Measurements from ENCODE around the gene EMC10.

EMC10 gene

DNA sequence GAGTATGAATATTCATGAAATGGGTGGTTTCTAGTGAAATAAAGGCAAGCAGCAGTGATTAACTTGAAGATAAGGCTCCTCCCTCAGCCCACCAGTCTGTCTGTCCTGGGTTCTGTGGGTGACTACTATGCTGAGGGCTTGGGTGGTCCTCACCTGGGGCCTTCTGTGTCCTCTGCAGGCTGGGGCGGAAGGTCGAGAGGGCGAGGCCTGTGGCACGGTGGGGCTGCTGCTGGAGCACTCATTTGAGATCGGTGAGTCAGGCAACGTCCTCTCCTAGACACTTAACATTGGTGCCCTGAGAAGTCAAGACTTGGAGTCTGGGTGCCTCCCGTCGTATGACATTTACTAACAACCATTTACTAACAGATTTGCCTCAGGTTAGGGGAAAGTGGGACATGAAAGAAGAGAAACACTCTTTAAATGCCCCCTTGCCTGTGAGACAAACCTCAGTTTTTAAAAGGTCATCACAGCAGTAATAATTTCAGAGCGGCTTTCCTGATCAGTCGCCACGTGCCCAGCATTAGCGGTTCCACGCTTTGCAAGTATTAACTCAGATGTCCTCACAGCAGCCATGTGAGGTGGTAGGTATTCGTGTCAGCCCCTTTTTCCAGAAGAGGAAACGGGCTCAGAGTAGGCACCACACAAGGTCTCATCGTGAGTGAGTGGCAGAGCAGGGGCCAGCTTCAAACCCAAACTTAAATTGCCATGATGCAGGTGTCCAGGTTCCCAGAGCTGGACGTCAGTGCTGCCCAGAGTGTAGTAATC lies 1.6 kb downstream of the EMC10 start:
- DNase-seq (ENCODE audit: low read depth in 4 of 4, low spot score in 1 of 4): no peak

DNA sequence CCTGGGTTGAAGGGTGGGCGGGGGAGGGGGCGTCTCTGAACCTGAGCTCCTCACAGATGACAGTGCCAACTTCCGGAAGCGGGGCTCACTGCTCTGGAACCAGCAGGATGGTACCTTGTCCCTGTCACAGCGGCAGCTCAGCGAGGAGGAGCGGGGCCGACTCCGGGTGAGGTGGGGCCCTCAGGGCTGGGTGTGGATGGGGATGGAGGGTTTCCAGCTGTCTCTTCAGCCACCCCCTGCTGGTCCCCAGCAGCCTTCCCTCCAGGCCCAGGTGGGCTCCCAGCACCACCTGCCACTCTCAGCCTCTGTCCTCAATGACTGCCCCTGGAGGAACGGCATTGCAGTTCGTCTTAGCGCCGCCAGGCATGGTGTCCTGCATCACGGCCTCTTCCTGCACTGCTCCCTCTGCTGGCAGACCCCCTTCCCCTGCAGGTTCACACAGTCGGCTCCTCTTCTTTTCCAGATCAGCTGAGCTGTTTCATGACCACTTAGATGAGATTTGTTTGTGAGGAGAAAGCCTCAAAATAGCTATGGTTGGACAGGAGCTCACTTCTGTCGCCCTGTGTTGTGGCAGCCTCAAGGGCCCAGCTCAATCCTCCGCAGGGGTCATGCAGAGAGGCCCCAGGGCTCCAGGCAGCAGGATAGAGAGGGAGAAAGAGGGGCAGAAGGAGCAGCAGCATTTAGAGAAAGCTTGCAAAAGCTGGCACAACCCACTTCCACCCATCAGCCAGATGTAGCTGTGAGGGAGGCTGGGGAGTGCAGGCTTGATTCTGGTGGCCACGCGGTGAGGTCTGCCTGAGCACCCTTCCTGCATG lies 2.8 kb downstream of the EMC10 start:
- no peak for DNase-seq (ENCODE audit: low read depth in 4 of 4, low spot score in 1 of 4)

DNA sequence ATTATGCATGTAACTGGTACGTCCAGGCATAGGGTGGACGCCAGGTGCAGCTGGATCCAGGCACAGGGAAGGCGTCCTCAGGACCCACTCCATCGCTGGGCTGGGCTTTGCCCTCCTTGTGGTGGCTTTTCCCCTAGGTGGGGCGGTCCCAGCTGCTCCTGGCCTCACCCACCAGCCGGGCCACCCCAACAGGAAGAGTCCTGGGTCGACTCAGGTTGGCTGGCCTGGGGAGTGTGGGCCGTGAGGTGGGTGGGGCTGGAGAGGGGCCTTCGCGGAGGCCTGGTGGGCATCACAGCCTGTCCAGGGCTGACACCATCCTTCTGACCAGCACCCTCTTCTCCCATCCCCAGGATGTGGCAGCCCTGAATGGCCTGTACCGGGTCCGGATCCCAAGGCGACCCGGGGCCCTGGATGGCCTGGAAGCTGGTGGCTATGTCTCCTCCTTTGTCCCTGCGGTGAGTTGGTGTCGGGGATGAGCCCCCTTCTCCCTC lies 3.5 kb downstream of the EMC10 start:
- no peak for DNase-seq (ENCODE audit: low read depth in 4 of 4, low spot score in 1 of 4)

DNA sequence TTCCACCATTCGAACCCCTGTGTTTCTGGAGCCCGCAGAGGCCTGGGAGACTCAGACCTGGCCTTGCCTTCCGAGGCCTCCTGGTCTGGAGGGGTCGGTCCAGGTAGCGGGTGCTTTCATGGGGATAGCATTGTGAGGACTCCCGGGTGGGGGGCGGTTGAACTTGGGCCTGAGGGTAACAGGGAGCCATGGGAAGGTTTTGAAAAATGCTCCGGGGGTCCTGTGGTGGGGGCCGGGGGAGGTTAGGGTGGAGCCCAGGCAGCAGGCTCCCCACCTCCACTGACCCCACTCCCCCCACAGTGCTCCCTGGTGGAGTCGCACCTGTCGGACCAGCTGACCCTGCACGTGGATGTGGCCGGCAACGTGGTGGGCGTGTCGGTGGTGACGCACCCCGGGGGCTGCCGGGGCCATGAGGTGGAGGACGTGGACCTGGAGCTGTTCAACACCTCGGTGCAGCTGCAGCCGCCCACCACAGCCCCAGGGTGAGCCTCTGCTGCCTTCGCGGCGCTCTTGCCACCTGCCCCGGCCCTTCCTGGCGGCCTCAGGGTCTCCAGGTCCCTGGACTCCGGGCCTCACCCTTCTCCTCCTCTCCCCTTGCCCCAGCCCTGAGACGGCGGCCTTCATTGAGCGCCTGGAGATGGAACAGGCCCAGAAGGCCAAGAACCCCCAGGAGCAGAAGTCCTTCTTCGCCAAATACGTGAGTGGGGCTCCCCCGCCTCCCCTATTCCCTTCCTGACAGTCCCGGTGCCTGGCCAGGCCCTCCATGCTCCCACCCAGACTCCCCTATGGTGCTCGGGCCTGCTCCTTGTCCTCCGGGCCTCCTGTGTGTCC lies 4.2 kb downstream of the EMC10 start:
- DNase-seq (ENCODE audit: low read depth in 4 of 4, low spot score in 1 of 4): no peak

DNA sequence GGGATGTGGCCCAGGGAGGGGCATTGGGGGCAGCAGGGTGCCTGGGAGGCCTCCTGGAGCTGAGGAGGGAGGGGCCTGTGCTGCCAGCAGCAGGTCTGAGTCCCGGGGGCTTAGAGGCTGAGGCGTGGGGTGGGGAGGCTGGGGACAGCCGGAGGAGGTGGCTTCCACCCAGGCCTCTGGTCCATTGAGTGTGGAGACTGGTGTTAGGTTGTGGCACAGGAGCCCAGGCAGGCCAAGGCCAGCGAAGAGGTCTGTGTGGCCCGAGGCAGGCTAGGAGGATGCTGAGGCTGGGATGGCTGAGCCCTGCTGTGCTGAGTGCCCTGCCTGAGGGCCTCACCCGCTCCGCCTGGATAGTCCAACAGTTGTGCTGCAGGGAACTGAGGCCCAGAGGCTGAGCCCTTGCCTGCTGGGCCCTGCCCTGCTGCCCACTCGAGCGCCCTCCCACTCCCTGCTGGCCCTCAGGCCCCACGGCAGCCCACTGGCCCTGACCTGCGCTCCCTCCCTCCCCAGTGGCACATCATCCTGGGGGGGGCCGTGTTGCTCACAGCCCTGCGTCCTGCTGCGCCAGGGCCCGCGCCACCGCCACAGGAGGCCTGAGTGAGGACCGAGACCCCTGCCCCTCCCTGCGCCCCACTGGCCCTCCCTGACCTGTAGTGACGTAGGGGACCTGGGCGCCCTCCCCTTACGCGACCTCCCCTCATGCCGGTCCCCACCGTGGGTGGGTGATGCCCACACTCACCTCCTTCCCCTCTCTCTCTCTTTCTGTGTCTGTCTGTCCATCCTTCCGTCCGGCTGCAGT lies 5.2 kb downstream of the EMC10 start:
- no peak for DNase-seq (ENCODE audit: low read depth in 4 of 4, low spot score in 1 of 4)

DNA sequence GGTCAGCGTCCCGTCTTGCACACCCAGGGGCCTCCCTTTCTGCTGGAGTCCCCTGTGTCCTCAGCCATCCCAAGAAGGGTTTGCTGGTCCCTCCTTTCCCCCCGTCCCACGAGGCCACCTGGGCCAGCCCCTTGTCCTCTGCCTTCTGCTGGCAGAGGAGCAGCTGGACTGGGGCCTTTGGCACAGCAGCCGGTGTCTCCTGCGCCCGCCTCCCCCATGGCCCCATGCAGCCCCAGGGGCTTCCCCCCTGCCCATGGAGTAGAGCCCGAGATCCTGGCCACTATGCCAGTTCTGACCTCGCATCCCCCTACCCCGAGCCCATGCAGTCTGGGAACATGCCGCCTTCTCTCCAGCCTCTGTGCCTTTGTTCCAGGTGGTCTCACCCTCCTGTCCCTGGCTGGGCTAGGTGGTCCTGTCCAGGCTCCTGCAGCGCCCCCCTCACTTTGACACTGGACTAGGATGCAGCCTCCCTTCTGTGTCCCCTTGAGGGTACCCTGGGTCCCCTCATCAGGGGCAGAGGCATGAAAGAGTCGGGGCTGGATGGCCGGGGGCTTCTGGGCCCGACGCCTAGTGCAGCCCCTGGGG lies 6.1 kb downstream of the EMC10 start:
- DNase-seq (ENCODE audit: low read depth in 4 of 4, low spot score in 1 of 4): no peak

DNA sequence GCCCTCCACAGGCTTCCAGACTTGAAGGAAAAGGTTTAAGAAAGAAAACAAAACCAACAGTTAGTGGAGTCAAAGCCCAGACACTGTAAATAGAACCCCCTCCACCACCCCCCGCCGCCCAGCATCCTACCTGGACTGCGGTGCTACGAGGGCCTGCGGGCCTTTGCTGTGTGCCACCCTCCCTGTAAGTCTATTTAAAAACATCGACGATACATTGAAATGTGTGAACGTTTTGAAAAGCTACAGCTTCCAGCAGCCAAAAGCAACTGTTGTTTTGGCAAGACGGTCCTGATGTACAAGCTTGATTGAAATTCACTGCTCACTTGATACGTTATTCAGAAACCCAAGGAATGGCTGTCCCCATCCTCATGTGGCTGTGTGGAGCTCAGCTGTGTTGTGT lies 6.6 kb downstream of the EMC10 start:
- no peak for DNase-seq (ENCODE audit: low read depth in 4 of 4, low spot score in 1 of 4)

DNA sequence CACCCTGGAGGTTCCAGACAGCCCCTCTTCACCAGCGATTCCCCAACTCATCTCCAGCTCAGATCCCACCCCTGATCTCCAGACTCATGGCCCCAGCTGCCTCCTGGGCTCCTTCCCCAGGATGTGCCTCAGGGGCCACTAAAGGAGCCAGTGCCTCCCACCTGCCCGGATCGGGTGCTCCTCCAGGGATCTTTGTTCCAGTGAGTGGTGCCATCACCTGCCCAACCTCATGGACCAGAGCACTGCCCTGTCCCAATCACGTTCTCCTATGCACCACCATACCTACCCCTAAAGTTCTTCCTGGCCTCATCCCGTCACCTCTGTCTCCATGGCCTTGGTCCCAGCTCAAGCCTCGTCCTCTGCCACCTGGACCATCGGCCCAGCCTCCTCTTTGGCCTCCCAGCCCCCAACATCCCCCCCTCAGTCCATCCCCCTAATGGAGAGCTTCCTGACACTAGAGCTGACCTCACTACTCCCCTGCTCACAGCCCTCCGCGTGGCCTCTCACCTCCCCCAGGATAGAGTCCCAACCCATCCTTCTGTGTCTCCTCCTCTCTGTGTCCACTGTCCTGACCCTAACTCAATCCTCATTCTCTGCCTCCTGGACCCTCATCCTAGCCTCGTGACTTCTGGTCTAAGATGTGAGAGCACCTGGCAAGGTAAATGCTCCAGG lies 9.1 kb downstream of the EMC10 start:
- DNase-seq (ENCODE audit: low read depth in 4 of 4, low spot score in 1 of 4): no peak

DNA sequence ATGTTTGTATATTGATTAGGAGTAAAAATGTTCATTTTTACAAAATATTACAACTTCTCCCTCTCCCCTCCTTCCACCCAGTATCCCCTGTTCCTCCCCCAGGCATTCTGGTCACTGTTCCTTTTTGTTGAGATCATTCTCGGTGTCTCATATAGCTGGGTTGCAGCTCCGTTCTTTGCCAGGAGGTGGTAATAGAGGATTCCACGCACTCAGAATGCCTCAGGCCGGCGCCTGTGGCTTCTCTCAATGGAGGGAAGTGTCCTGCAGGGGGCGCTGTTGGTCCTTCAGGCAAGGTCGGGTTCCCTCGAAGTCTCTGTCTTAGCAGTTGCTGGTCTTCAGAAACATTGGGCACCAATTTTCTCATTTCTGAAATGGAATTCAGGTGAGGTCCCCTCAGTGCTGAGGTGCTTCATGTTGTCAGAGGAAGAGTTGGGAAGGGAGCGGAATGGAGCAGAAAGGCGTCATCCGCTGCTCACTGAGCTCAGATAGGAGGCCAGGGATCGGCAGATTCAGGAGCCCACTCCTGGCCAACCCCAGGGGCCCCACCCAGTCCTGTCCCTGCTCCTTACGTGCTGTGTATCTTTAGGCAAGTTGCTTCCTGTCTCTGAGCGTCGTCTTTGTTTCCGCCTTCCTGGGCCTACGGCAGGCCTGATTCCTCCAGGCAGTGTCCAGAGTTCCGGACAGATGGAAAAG lies 10.7 kb downstream of the EMC10 start:
- DNase-seq (ENCODE audit: low read depth in 4 of 4, low spot score in 1 of 4): peak; percentile 29 to 49 (median 42)

DNA sequence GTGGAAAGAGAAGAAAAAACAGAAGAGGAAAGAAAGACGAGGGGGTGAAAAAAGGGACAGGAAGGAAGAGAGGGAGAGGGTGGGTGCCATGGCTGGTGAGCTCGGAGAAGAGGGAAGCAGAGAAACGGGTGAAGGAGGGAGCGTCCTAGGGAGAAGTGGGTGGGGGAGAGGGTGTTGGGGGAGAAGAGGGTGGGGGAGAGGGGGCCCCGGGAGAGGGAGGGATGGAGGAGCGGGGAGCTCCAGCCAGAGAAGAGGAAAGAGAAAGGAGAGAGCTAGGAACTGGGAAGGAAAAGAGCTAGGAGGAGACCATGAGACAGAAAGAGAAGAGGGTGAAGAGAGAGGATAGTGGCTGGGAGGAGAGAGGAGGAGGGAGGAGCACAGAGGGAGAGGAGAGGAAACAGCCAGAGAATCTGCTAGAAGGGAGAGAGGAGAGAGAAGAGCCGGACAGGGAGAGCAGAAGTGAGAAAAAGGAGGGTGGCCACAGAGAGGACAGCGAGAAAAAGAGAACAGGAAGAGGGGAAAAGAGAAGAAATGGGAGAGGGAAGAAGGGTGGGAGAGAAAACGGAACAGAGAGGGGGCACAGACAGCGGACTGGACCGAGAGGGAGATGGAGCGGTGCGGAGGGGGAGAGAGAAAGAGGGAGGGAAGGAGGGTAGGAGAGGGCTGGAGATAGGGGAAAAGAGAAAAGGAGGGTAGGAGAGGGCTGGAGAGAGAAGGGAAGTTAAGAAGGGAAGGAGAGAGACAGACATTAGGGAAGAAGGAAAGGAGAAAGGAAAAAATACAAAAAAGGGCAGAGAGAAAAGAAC lies 12.3 kb downstream of the EMC10 start:
- no peak for DNase-seq (ENCODE audit: low read depth in 4 of 4, low spot score in 1 of 4)

DNA sequence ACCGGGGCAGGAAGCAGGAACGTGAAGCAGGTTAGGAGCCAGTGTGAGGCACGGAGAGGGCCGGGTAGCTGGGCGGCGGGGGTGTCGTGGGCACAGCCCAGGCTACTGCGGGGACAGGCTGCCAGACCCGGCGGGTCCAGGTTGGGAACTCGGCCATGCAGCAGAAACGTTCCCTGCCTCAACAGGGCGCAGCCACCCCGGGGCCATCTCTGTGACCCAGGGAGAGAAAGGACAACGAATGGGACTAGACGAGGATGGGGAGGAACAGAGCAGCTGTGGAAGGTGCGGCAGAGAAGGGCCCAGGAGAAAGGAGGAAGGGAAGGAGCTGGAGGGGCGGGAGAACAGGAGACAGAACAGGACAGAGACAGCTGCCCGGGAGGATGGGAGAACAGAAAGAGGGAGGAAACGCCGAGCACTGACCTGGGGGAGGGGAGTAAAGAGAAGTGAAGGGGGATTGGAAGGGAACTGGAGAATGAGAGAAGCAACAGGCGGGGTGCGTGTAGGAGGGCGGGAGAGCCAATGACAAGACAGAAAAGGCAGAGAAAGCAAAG lies 13.2 kb downstream of the EMC10 start:
- DNase-seq (ENCODE audit: low read depth in 4 of 4, low spot score in 1 of 4): no peak

DNA sequence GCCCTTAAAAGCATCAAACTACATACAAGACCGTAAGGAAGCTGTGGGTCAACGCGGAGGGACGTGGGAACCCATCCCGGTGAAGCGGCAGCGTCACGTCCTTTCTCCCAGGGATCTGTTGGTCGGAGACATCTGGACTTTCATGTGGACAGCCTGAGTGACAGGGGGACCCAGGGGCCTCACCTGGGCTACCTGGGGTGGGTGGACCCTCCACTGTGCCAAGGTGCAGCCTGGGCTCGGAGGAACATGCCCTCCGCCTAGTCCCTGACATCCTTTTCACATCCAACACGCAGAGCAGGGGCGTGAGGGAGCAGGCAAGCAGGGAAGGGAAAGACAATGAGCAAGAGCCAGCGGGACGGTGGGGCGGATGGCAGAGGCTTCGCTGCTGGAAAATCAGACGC lies 14.1 kb downstream of the EMC10 start:
- no peak for DNase-seq (ENCODE audit: low read depth in 4 of 4, low spot score in 1 of 4)

DNA sequence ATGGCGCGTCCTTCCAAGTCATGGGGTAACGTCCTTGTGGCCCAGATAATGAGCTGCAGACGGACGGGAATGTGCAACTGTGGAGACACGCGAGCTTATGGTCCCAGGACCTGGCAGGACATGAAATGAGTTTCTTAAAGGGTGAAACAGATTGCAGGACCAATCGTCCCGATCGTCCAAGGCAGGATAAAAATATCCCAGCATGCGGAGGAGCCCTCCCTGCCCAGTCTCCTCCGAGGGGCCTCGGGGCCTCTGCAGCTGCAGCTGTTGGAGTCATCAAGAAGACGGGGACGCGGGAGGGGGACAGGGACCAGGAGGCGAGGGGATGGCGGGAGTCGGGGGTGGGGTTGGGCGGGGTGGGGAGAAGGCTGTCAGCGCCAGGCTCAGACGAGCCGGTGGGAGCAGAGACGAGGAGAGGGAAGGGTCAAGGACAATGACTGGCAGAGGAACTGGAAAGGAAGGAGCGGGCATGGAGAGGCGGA lies 14.7 kb downstream of the EMC10 start:
- no peak for DNase-seq (ENCODE audit: low read depth in 4 of 4, low spot score in 1 of 4)

DNA sequence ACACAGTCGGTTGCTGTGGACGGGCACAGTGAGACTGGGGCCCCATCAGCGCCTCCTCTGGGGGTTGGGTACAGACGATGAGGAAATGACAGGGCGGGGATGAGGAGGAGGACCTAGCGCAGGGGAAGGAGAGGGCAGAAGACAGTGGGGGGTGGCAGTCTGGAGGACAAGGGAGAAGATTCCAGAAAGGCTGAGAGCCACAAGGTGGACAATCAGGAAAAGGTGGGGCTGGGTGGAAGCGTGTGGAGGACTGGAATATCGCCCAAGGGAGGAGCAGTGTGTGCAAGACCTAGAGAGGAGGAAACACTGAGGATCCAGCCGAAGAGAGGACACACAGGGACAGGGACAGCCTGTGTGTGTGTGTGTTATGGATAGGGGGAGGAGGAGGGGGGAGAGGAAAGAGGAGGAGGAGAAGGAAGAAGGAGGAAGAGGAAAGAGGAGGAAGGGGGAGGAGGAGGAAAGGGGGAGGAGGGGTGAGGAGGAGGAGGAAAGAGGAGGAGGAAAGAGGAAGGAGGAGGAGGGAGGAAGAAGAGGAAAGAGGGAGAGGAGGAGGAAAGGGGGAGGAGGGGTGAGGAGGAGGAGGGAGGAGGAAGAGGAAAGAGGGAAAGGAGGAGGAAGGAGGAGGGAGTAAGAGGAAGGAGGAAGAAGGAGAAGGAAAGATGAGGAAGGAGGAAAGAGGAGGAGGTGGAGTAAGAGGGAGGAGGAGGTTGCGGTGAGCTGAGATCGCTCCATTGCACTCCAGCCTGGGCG lies 16.2 kb downstream of the EMC10 start:
- no peak for DNase-seq (ENCODE audit: low read depth in 4 of 4, low spot score in 1 of 4)

DNA sequence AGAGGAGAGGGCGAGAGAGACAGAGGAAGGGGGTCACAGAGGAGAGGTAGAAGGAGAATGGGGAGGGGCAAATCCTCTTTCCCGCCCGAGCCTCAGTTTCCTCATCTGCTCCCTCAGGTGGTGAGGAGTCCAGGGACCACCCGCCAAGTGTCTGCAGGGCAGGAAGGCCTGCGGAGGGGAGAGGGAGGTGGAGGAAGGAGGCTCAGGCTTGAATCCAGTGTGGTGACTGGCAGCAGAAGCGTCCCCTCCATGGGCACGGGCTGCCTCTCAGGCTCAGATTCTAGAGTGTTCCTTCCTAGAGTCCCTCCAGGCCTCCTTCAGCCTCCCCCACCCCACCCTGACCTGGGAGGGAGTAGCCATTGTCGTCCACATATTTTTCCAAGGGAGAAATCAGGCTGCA lies 16.9 kb downstream of the EMC10 start:
- no peak for DNase-seq (ENCODE audit: low read depth in 4 of 4, low spot score in 1 of 4)

DNA sequence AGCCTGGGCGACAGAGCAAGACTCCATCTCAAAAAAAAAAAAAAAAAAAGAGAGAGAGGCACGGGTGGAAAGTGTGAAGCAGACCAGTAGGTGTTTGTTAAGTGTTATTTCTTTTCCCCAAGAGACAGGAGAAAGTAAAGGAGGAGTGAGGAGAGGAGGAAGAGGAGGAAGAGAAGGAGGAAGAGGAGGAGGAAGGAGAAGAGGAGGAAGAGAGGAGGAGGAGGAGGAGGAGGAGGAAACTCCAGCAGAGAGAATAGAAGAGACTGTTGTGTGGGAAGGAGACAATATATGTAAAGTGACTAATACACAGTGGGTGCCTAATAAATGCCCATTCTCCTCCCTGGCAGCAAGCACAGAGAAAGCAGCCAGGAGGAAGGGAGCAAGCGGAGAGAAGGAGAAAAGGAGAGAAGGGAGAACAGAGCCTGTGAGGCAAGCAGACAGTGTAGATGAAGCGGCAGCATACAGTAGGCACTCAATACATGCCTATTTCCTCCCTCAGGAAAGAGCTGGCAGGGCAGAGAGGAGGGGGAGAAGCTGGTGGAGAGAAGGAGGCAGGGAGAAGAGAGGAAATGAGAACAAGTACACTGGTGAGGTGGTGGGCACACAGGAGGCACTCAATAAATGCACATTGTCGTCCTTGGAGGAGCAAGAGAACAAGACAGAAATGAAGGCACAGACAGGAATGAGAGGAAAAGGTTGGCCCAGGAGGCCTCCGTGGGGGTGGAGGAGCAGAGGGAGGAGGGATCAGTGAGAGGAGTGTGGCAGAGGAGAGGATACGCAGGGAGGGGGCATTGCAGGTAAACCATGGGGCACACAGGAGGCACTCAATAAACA lies 18.1 kb downstream of the EMC10 start:
- DNase-seq (ENCODE audit: low read depth in 4 of 4, low spot score in 1 of 4): no peak

All from stimulated activated CD4-positive, alpha-beta T cell treated with anti-CD3 and anti-CD28 coated beads, Interleukin-1b, Interleukin-23, amount 100 ng/mL, for 24 hours (primary cell).